T-helper 2 cell treated with Interferon-gamma antibody and Interleukin-4, amounts not matched to agents 5 μg/mL and 100 μg/mL, for 36 hours (primary cell): ENCODE measurements around the gene KRT76.

Source experiments
- DNase-seq: peaks from one replicate; pipeline ENCODE4 v3.0.0; 2021; ENCODE audit warnings: low spot score
- H3K27ac Mint-ChIP-seq: one replicate; pipeline ENCODE4 v1.8.0; 2021; ENCODE audit warnings: mild to moderate bottlenecking, mixed read lengths
- H3K27me3 Mint-ChIP-seq: one replicate; pipeline ENCODE4 v1.8.0; 2021; ENCODE audit warnings: low read depth, mixed read lengths
- H3K36me3 Mint-ChIP-seq: one replicate; pipeline ENCODE4 v1.8.0; 2021; ENCODE audit warnings: low read depth, mixed read lengths
- H3K4me1 Mint-ChIP-seq: one replicate; pipeline ENCODE4 v1.8.0; 2021; ENCODE audit warnings: low read depth, mixed read lengths
- H3K4me3 Mint-ChIP-seq: one replicate; pipeline ENCODE4 v1.8.0; 2022; ENCODE audit warnings: mild to moderate bottlenecking, moderate library complexity, mixed read lengths
- H3K9me3 Mint-ChIP-seq: one replicate; pipeline ENCODE4 v1.8.0; 2021; ENCODE audit warnings: mixed read lengths

Gene KRT76

DNA sequence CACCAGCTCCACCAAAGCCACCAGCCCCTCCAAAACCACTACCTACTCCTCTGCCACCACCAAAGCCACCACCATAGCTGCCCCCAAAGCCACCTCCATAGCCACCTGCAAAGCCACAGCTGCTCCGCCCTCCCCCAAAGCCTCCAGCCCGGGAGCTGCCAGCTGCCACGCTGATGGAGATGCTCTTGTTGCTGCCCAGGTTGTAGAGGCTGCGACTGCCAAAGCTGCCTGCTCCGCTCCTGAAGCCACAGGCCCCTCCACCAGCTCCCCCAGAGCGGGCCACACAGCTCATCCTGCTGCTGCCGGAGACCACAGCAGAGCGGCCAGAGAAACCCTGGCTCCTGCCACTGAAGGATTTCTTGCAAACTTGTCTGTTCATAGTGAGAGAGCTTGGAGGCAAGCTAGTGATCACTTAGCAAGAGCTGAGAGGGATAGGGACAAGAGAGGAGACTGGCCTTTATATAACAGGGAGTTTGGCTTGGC is at the start of gene KRT76:
Gene KRT76 (minus strand): TSS at position 433 of the 483 bp plus-strand sequence. CDS start 54 bp downstream, at position 379.
- Mint-ChIP-seq H3K27ac (no peak within 1 kb of the TSS), H3K9me3 (no peaks in the 10 kb centered on the region), H3K4me3 (no peak within 1 kb of the TSS), H3K4me1 (no peaks in the 10 kb centered on the region), H3K27me3 (peaks cover 15% of the 10 kb centered on the region), H3K36me3 (no peaks in the 10 kb centered on the region)
- DNase-seq: no peak

DNA sequence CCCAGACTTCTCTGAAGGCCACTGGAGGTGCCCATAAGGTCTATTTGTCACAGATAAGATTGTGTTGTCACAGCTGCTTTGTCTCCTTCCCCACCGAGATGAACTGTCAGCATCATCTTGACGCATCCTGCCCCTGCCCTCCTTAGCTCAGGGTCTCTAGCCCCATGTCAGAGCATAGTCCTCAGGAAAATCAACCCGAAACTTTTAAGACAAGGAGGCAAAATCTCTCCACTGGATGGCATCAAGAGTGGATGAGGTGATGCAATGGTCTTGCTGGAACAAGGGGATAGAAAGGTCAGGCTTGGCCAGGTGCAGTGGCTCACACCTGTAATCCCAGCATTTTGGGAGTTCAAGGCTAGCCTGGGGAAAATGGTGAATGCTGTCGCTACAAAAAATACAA is 48.8 kb upstream of the KRT76 start:
- Mint-ChIP-seq H3K4me3 (no peak overlapping the region), H3K27me3 (peaks cover 2% of the 10 kb centered on the region), H3K27ac (no peak overlapping the region), H3K4me1 (no peaks in the 10 kb centered on the region), H3K9me3 (no peaks in the 10 kb centered on the region), H3K36me3 (no peaks in the 10 kb centered on the region)
- no peak for DNase-seq

DNA sequence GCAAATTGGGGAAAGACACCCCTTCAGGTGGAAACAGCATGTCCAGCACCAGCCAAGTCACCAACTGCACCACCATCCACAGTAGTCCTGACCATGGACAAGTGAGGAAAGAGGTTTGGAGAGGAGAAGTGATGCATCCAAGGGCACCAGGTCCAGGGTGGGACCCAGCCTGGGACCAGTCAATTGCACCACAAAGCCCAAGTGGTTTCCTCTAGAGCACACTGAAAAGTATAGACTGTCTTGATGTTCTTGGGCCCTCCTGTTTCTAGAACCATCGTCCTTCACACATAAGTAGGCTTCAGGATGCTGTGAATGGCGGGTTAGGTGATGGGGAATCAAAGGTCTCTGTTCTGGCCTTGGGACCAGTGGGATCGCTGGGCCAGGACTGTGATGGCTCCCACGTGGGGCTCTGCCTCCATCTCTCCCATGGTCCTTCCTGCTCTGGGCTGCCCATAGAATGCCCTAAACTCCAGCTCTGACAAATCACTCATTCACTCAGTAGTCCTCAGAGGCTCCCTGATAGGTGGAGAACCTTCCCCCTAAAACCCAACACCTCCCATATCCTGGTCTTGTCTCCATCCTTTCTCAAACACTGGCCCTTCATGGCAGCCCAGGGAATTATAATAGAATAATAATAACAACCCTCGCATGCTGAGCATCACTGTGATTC is 47.7 kb upstream of the KRT76 start:
- no peaks in the 10 kb centered on the region for H3K4me1 Mint-ChIP-seq
- H3K9me3 Mint-ChIP-seq: no peaks in the 10 kb centered on the region
- DNase-seq: no peak
- H3K27me3 Mint-ChIP-seq: no peaks in the 10 kb centered on the region
- H3K27ac Mint-ChIP-seq: no peak overlapping the region
- H3K36me3 Mint-ChIP-seq: no peaks in the 10 kb centered on the region
- no peak overlapping the region for H3K4me3 Mint-ChIP-seq

DNA sequence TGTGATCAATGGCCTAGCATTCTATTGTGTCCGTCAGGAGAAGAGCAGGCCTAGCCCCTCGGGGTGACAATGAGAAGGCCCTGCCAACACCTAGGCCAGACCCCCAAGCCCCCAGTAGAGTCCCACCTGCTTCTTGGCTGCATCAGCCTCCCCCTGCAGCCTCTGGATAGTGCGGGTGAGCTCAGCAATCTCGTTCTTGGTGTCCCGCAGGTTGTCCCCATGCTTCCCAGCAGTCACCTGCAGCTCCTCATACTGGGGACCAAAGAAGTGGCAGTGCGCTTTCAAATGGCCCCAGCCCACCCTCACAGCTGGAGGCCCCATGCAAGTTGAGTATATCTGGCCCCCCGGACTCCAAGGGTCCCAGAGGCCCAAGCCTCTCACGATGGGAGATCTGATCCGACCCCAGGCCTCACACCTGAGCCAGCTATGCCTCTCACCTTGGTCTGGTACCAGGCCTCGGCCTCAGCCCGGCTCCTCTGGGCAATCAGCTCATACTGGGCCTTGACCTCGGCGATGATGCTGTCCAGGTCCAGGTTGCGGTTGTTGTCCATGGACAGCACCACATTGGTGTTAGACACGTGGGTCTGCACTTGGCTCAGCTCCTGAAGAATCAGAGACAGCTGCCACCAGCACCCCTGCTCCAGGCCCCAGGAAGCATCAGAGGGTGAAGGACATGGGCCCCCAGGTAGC is 46.8 kb upstream of the KRT76 start:
- Mint-ChIP-seq H3K9me3 (no peaks in the 10 kb centered on the region), H3K27me3 (no peaks in the 10 kb centered on the region), H3K27ac (no peak overlapping the region), H3K4me1 (no peaks in the 10 kb centered on the region), H3K4me3 (no peak overlapping the region), H3K36me3 (no peaks in the 10 kb centered on the region)
- DNase-seq: no peak

DNA sequence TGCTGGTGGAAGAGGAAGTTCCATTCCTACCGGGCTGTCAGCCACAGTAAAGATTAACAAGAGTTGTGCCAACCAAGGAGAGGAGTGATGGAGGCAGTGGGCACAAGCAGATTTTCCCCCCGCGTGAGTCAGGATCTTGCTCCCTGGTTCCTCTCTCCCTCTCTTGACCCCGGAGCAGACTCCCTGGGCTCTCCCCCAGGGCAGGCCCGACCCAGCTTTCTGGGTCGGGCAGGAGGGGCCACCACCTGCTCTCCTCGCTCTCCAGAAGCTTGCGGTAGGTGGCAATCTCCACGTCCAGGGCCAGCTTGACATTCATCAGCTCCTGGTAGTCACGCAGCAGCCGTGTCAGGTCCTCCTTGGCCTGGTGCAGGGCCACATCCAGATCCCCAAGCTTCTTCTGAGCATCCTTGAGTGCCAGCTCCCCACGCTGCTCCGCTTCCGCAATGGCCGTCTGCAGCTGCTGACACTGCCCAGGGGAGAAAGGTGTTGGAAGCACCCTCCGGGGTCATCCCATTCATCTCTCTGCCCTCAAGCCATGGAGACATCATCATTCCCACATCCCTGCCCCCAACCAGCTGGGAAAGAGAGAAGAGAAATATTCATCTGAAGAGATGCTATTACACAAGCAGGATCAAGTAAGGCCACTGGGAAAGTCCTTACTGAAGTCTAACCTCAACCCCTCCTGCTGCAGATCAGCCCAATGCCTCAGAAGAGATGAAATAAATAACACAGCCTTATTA is 45.8 kb upstream of the KRT76 start:
- no peak overlapping the region for H3K27ac Mint-ChIP-seq
- no peaks in the 10 kb centered on the region for H3K27me3 Mint-ChIP-seq
- no peaks in the 10 kb centered on the region for H3K36me3 Mint-ChIP-seq
- no peaks in the 10 kb centered on the region for H3K4me1 Mint-ChIP-seq
- H3K4me3 Mint-ChIP-seq: no peak overlapping the region
- DNase-seq: no peak
- no peaks in the 10 kb centered on the region for H3K9me3 Mint-ChIP-seq

DNA sequence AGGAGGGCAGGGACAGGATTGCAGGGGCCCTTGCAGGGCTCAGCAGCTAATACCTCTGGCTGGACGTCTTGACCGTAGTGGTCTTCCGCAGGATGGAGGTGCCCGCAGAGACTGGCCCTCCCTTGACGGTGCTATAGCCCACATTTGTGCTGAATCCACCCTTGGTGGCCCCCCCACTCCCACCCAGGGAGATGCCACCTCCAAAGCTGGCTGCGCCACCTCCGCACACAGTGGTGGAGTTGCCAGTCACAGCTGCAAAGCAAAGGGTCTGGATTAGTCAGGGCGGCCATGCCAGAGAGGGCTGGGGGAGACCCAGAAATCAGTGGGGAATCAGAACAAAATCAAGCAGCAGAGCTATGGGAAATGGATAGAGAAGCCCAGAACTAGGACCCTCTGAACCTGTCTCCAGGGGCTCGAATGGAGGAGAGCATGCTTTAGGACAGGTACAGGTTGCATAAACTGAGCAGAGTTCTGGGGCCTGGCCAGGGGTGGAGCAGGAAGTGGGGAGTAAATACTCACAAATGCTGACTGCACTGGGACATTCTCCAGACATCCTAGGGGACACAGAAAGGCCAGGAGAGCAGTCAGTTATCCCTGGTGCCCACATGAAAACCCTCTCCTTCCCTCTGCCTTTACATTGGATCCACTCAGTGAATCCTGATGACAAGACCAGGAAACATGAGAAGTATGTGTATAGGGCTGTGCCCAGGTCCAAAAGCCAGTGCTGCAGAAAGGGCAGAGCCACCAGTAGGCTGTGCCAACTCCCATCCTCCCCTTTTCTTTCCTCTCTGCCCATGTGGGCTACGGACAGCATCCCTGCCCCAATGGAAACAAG is 44.9 kb upstream of the KRT76 start:
- no peaks in the 10 kb centered on the region for H3K36me3 Mint-ChIP-seq
- H3K4me1 Mint-ChIP-seq: peaks cover 4% of the 10 kb centered on the region
- H3K27ac Mint-ChIP-seq: no peak overlapping the region
- DNase-seq: no peak
- H3K9me3 Mint-ChIP-seq: no peaks in the 10 kb centered on the region
- no peaks in the 10 kb centered on the region for H3K27me3 Mint-ChIP-seq
- no peak overlapping the region for H3K4me3 Mint-ChIP-seq

DNA sequence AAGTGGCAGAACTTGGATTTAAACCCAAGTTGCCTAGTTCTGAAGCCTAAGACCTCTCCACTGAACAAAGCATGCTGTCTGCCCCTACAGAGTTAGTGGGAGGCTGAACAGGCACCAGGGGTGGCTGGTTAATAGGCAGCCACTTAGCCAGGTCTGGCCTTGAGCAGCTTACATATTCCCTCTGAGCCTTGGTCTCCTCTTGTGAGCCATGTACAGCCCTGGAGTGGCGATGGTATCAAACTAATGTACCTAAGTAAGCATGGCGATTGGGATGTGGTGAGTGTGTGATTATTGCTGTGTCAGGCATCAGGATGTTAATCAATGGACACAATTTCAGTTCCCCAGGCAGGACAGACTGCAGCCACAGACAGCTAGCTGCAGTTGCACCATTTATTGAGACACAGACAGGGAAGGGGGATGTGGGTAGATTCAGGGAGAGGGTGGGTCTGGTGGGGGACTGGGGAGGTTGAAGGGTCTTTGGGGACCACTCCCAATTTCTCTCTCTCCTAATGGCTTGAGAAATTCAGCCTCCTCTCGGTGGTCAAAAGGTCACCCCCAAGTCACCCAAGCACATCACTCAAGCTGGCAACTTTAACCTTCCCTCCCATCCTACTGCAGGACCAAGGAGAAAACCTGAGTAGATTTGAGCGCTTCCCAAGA is 44.1 kb upstream of the KRT76 start:
- Mint-ChIP-seq H3K27me3 (no peaks in the 10 kb centered on the region), H3K27ac (no peak overlapping the region), H3K36me3 (no peaks in the 10 kb centered on the region), H3K9me3 (no peaks in the 10 kb centered on the region), H3K4me3 (no peak overlapping the region), H3K4me1 (peaks cover 4% of the 10 kb centered on the region)
- DNase-seq: no peak

DNA sequence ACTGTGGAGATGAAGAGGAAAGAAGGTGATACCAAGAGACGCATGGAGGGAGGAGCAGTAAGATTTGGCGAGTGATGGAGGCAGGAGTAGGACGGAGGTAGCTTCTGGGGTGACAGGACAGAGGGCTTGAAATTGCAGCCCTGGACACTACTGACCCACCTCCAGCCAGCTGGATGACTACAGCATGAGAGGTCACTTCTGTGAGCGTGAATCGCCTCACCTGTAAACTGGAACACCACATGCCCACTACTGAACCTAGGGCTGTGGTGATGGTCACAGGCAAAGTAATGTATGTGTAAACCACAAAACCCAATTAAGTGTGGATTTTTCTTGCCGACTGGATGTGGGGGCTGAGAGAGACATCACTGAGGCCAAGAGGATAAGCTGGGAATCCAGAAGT is 43.4 kb upstream of the KRT76 start:
- H3K27me3 Mint-ChIP-seq: no peaks in the 10 kb centered on the region
- H3K27ac Mint-ChIP-seq: no peak overlapping the region
- peaks cover 4% of the 10 kb centered on the region for H3K4me1 Mint-ChIP-seq
- no peak overlapping the region for H3K4me3 Mint-ChIP-seq
- H3K36me3 Mint-ChIP-seq: no peaks in the 10 kb centered on the region
- no peaks in the 10 kb centered on the region for H3K9me3 Mint-ChIP-seq
- DNase-seq: no peak

DNA sequence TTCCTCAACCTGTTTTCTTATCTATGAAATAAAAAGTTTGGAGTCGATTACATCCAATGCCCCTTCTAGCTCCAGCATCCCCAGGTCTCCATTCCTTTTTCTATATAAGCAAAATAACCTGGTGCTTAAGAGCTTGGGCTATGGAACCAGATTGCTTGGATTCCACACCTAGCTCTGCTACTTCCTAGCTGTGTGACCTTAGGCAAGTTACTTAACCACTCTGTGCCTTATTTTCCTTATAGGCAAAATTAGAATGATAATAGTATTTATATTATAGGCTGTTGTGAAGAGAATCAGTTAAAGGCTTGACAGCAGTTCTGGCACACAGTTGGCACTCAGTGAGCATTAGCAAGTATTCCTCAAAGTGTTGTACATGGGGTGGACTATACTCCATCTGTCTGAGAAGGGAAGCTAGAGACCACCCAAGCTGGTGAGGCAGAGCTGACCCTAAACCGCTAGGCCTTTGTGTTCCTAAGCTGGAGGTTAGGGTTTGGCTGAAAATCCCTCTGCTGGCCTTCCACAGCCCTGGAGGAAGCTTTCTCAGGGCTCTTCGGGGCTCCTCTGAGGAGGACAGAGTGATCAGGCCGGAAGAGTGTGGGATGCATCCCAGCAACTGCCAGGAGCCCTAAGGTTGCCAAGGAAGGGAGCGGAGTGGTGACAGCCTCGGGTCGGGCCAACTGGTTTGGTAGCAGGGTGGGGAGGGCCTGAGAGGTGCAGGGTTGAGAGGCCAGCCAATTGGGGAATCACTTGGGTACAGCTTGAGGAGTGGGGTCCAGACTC is 42.8 kb upstream of the KRT76 start:
- no peaks in the 10 kb centered on the region for H3K36me3 Mint-ChIP-seq
- H3K4me1 Mint-ChIP-seq: peaks cover 4% of the 10 kb centered on the region
- H3K27me3 Mint-ChIP-seq: no peaks in the 10 kb centered on the region
- H3K9me3 Mint-ChIP-seq: no peaks in the 10 kb centered on the region
- no peak overlapping the region for H3K4me3 Mint-ChIP-seq
- H3K27ac Mint-ChIP-seq: no peak overlapping the region
- DNase-seq: no peak

DNA sequence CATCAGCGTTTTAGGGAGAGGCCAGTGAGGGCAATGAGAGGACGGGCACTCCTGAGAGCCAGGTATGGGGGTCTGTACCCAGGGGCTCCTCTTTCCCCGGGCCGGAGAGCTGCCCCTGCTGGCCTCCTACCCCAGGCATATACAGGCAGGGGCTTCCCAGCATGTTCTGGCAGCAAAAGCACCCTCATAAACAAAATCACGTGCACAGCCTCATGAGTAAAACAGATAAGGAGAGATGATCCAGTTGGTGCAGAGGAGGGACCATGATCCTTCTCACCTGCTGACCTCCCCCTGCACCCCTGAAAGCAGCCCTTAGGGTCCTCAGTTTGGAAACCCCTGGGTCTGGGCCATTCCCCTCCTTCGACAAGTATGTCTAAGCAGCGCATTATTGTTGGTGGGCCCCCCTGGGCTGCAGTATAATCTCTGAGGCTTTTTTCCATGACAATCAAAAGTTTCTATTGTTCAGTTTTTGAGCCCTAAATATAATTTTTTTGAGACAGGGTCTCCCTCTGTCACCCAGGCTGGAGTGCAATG is 41.8 kb upstream of the KRT76 start:
- DNase-seq: no peak
- Mint-ChIP-seq H3K27me3 (peaks cover 2% of the 10 kb centered on the region), H3K36me3 (no peaks in the 10 kb centered on the region), H3K27ac (no peak overlapping the region), H3K4me3 (no peak overlapping the region), H3K4me1 (peaks cover 4% of the 10 kb centered on the region), H3K9me3 (no peaks in the 10 kb centered on the region)

DNA sequence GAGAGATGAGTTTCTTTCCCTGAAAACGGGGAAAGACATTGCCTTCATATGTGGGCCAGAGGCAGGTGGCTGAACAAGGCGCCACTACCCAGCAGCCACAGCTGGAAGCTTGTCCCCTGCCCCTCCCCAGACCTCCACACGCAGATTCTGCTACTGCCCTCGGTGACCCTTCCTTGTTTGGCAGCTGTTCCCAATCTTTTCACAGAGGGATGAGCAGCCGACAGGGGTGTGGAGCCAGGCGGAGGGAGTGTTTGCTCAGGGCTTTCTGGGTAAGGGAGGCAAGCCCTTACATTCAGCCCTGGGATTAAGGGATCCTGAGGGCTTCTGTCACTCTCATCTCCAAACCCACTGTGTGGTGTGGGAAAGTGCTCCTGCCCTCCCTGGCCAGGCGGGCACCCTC is 41.2 kb upstream of the KRT76 start:
- Mint-ChIP-seq H3K27me3 (peaks cover 2% of the 10 kb centered on the region), H3K27ac (no peak overlapping the region), H3K36me3 (no peaks in the 10 kb centered on the region), H3K4me3 (no peak overlapping the region), H3K4me1 (peaks cover 4% of the 10 kb centered on the region), H3K9me3 (no peaks in the 10 kb centered on the region)
- no peak for DNase-seq

DNA sequence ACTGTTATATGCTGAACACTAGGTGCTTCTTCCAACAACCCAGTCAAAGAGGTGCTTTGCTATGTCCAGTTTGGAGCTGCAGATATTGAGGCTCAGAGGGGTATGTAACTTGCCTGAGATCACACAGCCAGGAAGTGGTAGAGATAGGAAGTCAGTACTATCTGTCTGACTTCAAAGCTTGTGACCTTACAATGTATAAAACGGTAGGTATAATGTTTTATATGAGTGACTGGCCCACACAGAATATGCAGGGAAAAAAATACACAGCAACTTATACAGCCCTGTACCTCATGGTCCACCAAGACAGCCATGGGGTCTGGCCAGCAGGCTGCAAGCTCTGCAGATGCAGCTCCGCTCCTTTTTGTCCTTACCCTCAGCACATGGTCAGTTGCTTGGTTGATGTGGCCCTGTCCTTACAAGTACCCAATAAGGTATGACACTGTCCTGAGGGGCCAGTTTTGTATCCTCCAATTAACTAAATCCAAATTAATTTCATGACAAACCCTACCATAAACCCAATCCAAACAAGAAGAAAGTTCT is 40.6 kb upstream of the KRT76 start:
- Mint-ChIP-seq H3K4me1 (peaks cover 4% of the 10 kb centered on the region), H3K4me3 (no peak overlapping the region), H3K27me3 (peaks cover 2% of the 10 kb centered on the region), H3K9me3 (no peaks in the 10 kb centered on the region), H3K36me3 (no peaks in the 10 kb centered on the region), H3K27ac (no peak overlapping the region)
- DNase-seq: no peak
